K562 (cell line): ENCODE data around the gene PHLDB1. TPM values are rescaled to one million over a fixed set of nuclear protein-coding genes. Genes with fewer than 3 reads are reported as not detected.

Experiments used
- CEBPG ChIP-seq, 3 experiments: fragments of 200-800 bp in 1 of 3; sonication (Bioruptor generic) in 1 of 3; sonication (generic) in 1 of 3; formaldehyde crosslinking in 1 of 3; IDR thresholded peaks in 2 of 3; conservative IDR thresholded peaks in 1 of 3; 2 replicates each; pipeline versions ENCODE4 v1.6.1 to v1.8.0; 2016 to 2022; ENCODE audit warnings: missing compliant biosample characterization in 2 of 3, missing genetic modification characterization in 2 of 3, mild to moderate bottlenecking in 1 of 3, missing genetic modification reagents in 1 of 3
- CREM ChIP-seq: IDR thresholded peaks from 2 replicates; pipeline ENCODE4 v1.6.1; 2014; ENCODE audit warnings: antibody characterized with exemption, low read depth
- EGR1 ChIP-seq: fragments of 450-650 bp; conservative IDR thresholded peaks from 2 replicates; pipeline ENCODE4 v1.6.1; 2017; ENCODE audit warnings: mild to moderate bottlenecking
- RCOR1 ChIP-seq, 2 experiments: IDR thresholded peaks; 2 replicates each; pipeline ENCODE4 v1.6.1; 2012; ENCODE audit warnings: low read depth in 2 of 2, low read length in 2 of 2, borderline replicate concordance in 1 of 2, improper control_type of control experiment in 1 of 2
- SPI1 ChIP-seq: IDR thresholded peaks from 2 replicates; pipeline ENCODE4 v1.6.1; 2011; ENCODE audit warnings: low read depth, low read length, control low read depth, borderline replicate concordance
- TAF7 ChIP-seq: fragments of 450-650 bp; IDR thresholded peaks from 2 replicates; pipeline ENCODE4 v1.6.1; 2016; ENCODE audit warnings: missing genetic modification characterization, missing compliant biosample characterization
- XRCC3 ChIP-seq: fragments of 450-650 bp; IDR thresholded peaks from 2 replicates; pipeline ENCODE4 v1.6.1; 2017; ENCODE audit warnings: mild to moderate bottlenecking, moderate library complexity
- ZC3H4 ChIP-seq: sonication (generic); formaldehyde crosslinking; IDR thresholded peaks from 2 replicates; pipeline ENCODE4 v1.9.0; 2021; ENCODE audit warnings: missing genetic modification reagents, borderline replicate concordance
- ZNF165 ChIP-seq: fragments of 250-450 bp; sonication (Bioruptor Pico); IDR thresholded peaks from 2 replicates; pipeline ENCODE4 v1.4.0; 2020; ENCODE audit warnings: borderline replicate concordance
- ZNF707 ChIP-seq: fragments of 250-450 bp; sonication (Bioruptor Pico); conservative IDR thresholded peaks from 2 replicates; pipeline ENCODE4 v1.8.0; 2022; ENCODE audit warnings: inconsistent platforms, mild to moderate bottlenecking, moderate library complexity
- polyA plus RNA-seq, 8 experiments: library from polyadenylated mRNA; depleted of rRNA in 4 of 8; stranded (reverse) in 5 of 8; unstranded in 3 of 8; fragments of >200 nt; fragmentation: Nextera tagmentation in 2 of 8; fragmentation: Illumina TruSeq in 1 of 8; extraction: Ambion mirVana in 2 of 8; extraction: Trizol in 1 of 8; gene quantifications; 2 replicates each; pipeline versions ENCODE4 v1.2.1 to v1.2.3, GENCODE V29; 2011 to 2014; ENCODE audit warnings: inconsistent platforms in 1 of 8, missing spikeins in 1 of 8
- total RNA-seq, 7 experiments: library from RNA; depleted of rRNA in 6 of 7; stranded (reverse); fragments of >200 nt in 6 of 7; fragmentation: Illumina TruSeq in 2 of 7; extraction: Trizol in 2 of 7; gene quantifications; 2 replicates each; pipeline versions ENCODE4 v1.2.1 to v1.2.3, GENCODE V29; 2011 to 2021; ENCODE audit warnings: low replicate concordance in 1 of 7
- TF ChIP-seq, protein P1 (sequence below): sonication (generic); formaldehyde crosslinking; IDR thresholded peaks from 2 replicates; pipeline ENCODE4 v1.8.0; 2022; ENCODE audit warnings: mild to moderate bottlenecking, missing genetic modification reagents
- TF ChIP-seq, protein P2 (sequence below): sonication (generic); formaldehyde crosslinking; IDR thresholded peaks from 2 replicates; pipeline ENCODE4 v1.8.1; 2023; ENCODE audit warnings: mild to moderate bottlenecking, missing genetic modification reagents
- TF ChIP-seq, protein P3 (sequence below): fragments of 250-450 bp; sonication (Bioruptor Pico); IDR thresholded peaks from 2 replicates; pipeline ENCODE4 v1.5.0; 2021

Gene PHLDB1
- total and polyA plus RNA-seq, 9 of the 15 experiments (the other 6 are each of a cell fraction or from before 2014, with no cell fraction given) = 2.0 to 28.7 (median 16.2) TPM

DNA sequence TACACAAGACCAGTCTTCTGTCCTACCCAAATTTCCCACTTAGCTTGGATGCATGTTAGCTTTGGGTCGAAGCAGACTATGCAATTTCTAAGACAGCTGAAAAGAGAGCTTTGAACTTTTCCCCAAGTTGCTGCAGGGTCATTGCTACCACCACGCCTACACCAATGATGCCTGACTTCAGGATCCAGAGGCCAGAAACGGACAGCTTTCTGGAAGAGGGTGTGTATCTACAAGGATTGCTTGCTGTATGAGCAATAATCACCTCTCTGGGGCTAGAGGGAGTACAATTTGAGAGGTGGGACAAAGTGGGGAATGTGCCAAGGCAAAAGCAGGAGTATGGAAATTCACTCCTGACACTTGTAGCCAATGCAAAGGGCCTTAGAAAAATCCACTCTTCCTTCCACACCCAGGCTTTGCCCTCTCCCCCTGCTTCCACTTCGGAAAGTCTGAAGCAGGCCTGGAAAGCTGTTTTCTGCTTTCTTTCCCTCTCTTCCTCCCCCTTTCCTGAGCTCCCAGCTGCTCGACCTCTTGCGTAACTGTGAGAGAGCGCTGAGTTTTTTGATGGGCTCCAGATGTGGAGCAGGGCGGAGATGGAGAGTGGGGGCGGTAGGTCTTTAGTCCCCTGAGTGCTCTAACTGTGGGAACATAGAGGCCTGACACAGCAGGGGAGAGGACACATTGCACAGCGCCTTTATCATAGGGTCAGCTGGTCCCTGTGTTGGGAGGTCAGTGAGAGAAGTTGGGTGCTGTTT lies 2.1 kb upstream of the PHLDB1 start (continued):
- TF ChIP-seq, protein P1, sequence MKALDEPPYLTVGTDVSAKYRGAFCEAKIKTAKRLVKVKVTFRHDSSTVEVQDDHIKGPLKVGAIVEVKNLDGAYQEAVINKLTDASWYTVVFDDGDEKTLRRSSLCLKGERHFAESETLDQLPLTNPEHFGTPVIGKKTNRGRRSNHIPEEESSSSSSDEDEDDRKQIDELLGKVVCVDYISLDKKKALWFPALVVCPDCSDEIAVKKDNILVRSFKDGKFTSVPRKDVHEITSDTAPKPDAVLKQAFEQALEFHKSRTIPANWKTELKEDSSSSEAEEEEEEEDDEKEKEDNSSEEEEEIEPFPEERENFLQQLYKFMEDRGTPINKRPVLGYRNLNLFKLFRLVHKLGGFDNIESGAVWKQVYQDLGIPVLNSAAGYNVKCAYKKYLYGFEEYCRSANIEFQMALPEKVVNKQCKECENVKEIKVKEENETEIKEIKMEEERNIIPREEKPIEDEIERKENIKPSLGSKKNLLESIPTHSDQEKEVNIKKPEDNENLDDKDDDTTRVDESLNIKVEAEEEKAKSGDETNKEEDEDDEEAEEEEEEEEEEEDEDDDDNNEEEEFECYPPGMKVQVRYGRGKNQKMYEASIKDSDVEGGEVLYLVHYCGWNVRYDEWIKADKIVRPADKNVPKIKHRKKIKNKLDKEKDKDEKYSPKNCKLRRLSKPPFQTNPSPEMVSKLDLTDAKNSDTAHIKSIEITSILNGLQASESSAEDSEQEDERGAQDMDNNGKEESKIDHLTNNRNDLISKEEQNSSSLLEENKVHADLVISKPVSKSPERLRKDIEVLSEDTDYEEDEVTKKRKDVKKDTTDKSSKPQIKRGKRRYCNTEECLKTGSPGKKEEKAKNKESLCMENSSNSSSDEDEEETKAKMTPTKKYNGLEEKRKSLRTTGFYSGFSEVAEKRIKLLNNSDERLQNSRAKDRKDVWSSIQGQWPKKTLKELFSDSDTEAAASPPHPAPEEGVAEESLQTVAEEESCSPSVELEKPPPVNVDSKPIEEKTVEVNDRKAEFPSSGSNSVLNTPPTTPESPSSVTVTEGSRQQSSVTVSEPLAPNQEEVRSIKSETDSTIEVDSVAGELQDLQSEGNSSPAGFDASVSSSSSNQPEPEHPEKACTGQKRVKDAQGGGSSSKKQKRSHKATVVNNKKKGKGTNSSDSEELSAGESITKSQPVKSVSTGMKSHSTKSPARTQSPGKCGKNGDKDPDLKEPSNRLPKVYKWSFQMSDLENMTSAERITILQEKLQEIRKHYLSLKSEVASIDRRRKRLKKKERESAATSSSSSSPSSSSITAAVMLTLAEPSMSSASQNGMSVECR (CRISPR knock-in tag) = 0 out of 2 replicates have a peak, but pooled peaks have one; percentile 30
- TF ChIP-seq TAF7 (tag) (no peak), ZC3H4 (CRISPR knock-in tag) (no peak), EGR1 (peak; percentile 83), RCOR1 (IDR thresholded peaks at IDR 0.05; ENCODE audit: borderline replicate concordance in 1 of 2, low read depth in 2 of 2, low read length in 2 of 2) (peak in 1 of 2 experiments; percentile 54; a peak in 1 of 4 replicates), XRCC3 (no peak), CREM (peak; percentile 13; the same call in 1 of the 2 replicates), ZNF165 (CRISPR knock-in tag) (no peak), ZNF707 (no peak), SPI1 (no peak), CEBPG (CRISPR knock-in tag; IDR thresholded peaks at IDR 0.05) (peak; percentile 84), CEBPG (tag; conservative IDR thresholded peaks at IDR 0.05 in 1 of 2, IDR thresholded peaks at IDR 0.05 in 1 of 2) (peak; percentile 85 to 87)
- TF ChIP-seq, protein P2, sequence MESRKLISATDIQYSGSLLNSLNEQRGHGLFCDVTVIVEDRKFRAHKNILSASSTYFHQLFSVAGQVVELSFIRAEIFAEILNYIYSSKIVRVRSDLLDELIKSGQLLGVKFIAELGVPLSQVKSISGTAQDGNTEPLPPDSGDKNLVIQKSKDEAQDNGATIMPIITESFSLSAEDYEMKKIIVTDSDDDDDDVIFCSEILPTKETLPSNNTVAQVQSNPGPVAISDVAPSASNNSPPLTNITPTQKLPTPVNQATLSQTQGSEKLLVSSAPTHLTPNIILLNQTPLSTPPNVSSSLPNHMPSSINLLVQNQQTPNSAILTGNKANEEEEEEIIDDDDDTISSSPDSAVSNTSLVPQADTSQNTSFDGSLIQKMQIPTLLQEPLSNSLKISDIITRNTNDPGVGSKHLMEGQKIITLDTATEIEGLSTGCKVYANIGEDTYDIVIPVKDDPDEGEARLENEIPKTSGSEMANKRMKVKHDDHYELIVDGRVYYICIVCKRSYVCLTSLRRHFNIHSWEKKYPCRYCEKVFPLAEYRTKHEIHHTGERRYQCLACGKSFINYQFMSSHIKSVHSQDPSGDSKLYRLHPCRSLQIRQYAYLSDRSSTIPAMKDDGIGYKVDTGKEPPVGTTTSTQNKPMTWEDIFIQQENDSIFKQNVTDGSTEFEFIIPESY (CRISPR knock-in tag) = no peak
- TF ChIP-seq, protein P3, sequence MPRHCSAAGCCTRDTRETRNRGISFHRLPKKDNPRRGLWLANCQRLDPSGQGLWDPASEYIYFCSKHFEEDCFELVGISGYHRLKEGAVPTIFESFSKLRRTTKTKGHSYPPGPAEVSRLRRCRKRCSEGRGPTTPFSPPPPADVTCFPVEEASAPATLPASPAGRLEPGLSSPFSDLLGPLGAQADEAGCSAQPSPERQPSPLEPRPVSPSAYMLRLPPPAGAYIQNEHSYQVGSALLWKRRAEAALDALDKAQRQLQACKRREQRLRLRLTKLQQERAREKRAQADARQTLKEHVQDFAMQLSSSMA (CRISPR knock-in tag) = no peak
